ENCODE measurements around the gene SLC38A11. TPM values are rescaled to one million over a fixed set of nuclear protein-coding genes. Genes with fewer than 3 reads are reported as not detected.

Gene SLC38A11
- total and polyA plus RNA-seq, 10 of the 15 experiments (the other 5 are each of a cell fraction or from before 2014, with no cell fraction given): not detected

GRCh38 chr2:164976301-164976700 is 21.0 kb upstream of the SLC38A11 start:
- no peaks in the 10 kb centered on the region for H3K4me1 ChIP-seq (ENCODE audit: control insufficient read depth, insufficient read depth, low read length)
- no peak overlapping the region for H2AFZ ChIP-seq (ENCODE audit: control insufficient read depth, low read depth, low read length)
- intact Hi-C loops (cut with micrococcal nuclease; ENCODE audit: unreplicated experiment) (no loop called here), in situ Hi-C loops (cut with MboI) (no loop called here)
- no peak overlapping the region for H3K4me2 ChIP-seq (ENCODE audit: control insufficient read depth, insufficient read depth)
- no peak for ATAC-seq
- ChIA-PET POLR2A (no interaction called here), SMC1A (ENCODE audit: uncharacterized antibody, unreplicated experiment) (no interaction called here), CTCF (no interaction called here), RAD21 (ENCODE audit: unreplicated experiment) (no interaction called here)
- no peaks in the 10 kb centered on the region for H4K20me1 ChIP-seq (ENCODE audit: control insufficient read depth, insufficient read depth)
- no peak overlapping the region for H3K9ac ChIP-seq (ENCODE audit: control insufficient read depth, insufficient read depth, low read length)
- H3K9me3 ChIP-seq (replicated peaks; ENCODE audit: control insufficient read depth, insufficient read depth, low read length): no peaks in the 10 kb centered on the region
- no TSS peak for BruUV-seq (replicated peaks)
- no peak overlapping the region for H3K27ac ChIP-seq (ENCODE audit: control insufficient read depth, insufficient read depth)
- FAIRE-seq: peak; percentile 59
- DNase-seq (ENCODE audit: low read depth, low spot score): no peak
- H3K4me3 ChIP-seq: no peak overlapping the region
- no peaks in the 10 kb centered on the region for H3K36me3 ChIP-seq (ENCODE audit: control insufficient read depth in 2 of 2, insufficient read depth in 2 of 2, low read length in 1 of 2)
- WGBS (ENCODE audit: insufficient coverage, insufficient replicate concordance, low lambda C conversion rate, missing lambda C conversion rate): 61% methylated on average over 3 of the region's 3 CpGs
- no peaks in the 10 kb centered on the region for H3K27me3 ChIP-seq (replicated peaks in 1 of 2; ENCODE audit: control insufficient read depth in 2 of 2, insufficient read depth in 2 of 2, low read length in 1 of 2)
- no peaks in the 10 kb centered on the region for H3K79me2 ChIP-seq (ENCODE audit: control insufficient read depth, insufficient read depth, low read length)
- TF ChIP-seq HDAC2 (IDR thresholded peaks at IDR 0.05) (no peak), BCLAF1 (IDR thresholded peaks at IDR 0.05) (no peak), NR2C2 (IDR thresholded peaks at IDR 0.05; ENCODE audit: borderline replicate concordance, control insufficient read depth, insufficient read length, low read depth) (no peak), ZNF217 (IDR thresholded peaks at IDR 0.05) (no peak), ZBED1 (IDR thresholded peaks at IDR 0.05; ENCODE audit: borderline replicate concordance) (no peak), RFX5 (IDR thresholded peaks at IDR 0.05; ENCODE audit: low read depth, low read length) (no peak), ZNF592 (IDR thresholded peaks at IDR 0.05) (no peak), CHD1 (IDR thresholded peaks at IDR 0.05; ENCODE audit: low read depth, low read length) (no peak), SKIL (IDR thresholded peaks at IDR 0.05; ENCODE audit: low read depth, poor library complexity, severe bottlenecking) (no peak), CBX5 (IDR thresholded peaks at IDR 0.05; ENCODE audit: low read depth) (no peak), KLF5 (IDR thresholded peaks at IDR 0.05; ENCODE audit: partially characterized antibody) (no peak), PBX3 (IDR thresholded peaks at IDR 0.05; ENCODE audit: insufficient replicate concordance, low read depth, low read length) (no peak), WRNIP1 (IDR thresholded peaks at IDR 0.05; ENCODE audit: borderline replicate concordance, low read depth, low read length) (no peak), YY1 (IDR thresholded peaks at IDR 0.05; ENCODE audit: low read depth, low read length) (no peak), KAT2A (conservative IDR thresholded peaks at IDR 0.05; ENCODE audit: control insufficient read depth, low read depth, low read length) (no peak), MTA2 (IDR thresholded peaks at IDR 0.05; ENCODE audit: low read depth) (no peak)
